ENCODE data around the gene SDF2.
A peak's percentile ranks its signal among the peaks of the same experiment; 100 is the strongest.

Gene SDF2

GRCh38 chr17:28661635-28662526 is at the start of gene SDF2, which contains the start of gene SUPT6H:
TSS of gene SDF2 (minus strand) at chr17:28661906. CDS start at chr17:28661876, 30 bp downstream.
TSS of gene SUPT6H (plus strand) at chr17:28662205. CDS start at chr17:28673402, 11,197 bp downstream.
- DNase-seq (ENCODE audit: extremely low read depth in 1 of 2, low read depth in 1 of 2): peak; percentile 85 to 92

- DNase-seq (ENCODE audit: extremely low read depth in 1 of 2, low read depth in 1 of 2): peak; percentile 42 to 84
Observed at GRCh38 chr17:28710861-28711722, 49.4 kb upstream of the SDF2 start.

- DNase-seq (ENCODE audit: extremely low read depth in 1 of 2, low read depth in 1 of 2): no peak
Observed at GRCh38 chr17:28707339-28707720, 45.6 kb upstream of the SDF2 start.

GRCh38 chr17:28706471-28707338 is 45.0 kb upstream of the SDF2 start:
- no peak for DNase-seq (ENCODE audit: extremely low read depth in 1 of 2, low read depth in 1 of 2)

GRCh38 chr17:28705728-28706334 is 44.1 kb upstream of the SDF2 start:
- no peak for DNase-seq (ENCODE audit: extremely low read depth in 1 of 2, low read depth in 1 of 2)

GRCh38 chr17:28705074-28705659 is 43.5 kb upstream of the SDF2 start:
- DNase-seq (ENCODE audit: extremely low read depth in 1 of 2, low read depth in 1 of 2): no peak

GRCh38 chr17:28704219-28704858 is 42.6 kb upstream of the SDF2 start:
- DNase-seq (ENCODE audit: extremely low read depth in 1 of 2, low read depth in 1 of 2): no peak

GRCh38 chr17:28703552-28704218 is 42.0 kb upstream of the SDF2 start:
- no peak for DNase-seq (ENCODE audit: extremely low read depth in 1 of 2, low read depth in 1 of 2)

- DNase-seq (ENCODE audit: extremely low read depth in 1 of 2, low read depth in 1 of 2): no peak
Observed at GRCh38 chr17:28702752-28703150, 41.0 kb upstream of the SDF2 start.

GRCh38 chr17:28702026-28702751 is 40.5 kb upstream of the SDF2 start:
- no peak for DNase-seq (ENCODE audit: extremely low read depth in 1 of 2, low read depth in 1 of 2)

GRCh38 chr17:28700830-28701492 is 39.3 kb upstream of the SDF2 start:
- no peak for DNase-seq (ENCODE audit: extremely low read depth in 1 of 2, low read depth in 1 of 2)

GRCh38 chr17:28700278-28700677 is 38.6 kb upstream of the SDF2 start:
- no peak for DNase-seq (ENCODE audit: extremely low read depth in 1 of 2, low read depth in 1 of 2)

GRCh38 chr17:28698253-28698941 is 36.7 kb upstream of the SDF2 start:
- DNase-seq (ENCODE audit: extremely low read depth in 1 of 2, low read depth in 1 of 2): no peak

- DNase-seq (ENCODE audit: extremely low read depth in 1 of 2, low read depth in 1 of 2): no peak
Observed at GRCh38 chr17:28693869-28694268, 32.2 kb upstream of the SDF2 start.

- no peak for DNase-seq (ENCODE audit: extremely low read depth in 1 of 2, low read depth in 1 of 2)
Observed at GRCh38 chr17:28689011-28689410, 27.3 kb upstream of the SDF2 start.

- DNase-seq (ENCODE audit: extremely low read depth in 1 of 2, low read depth in 1 of 2): no peak
Observed at GRCh38 chr17:28688481-28688880, 26.8 kb upstream of the SDF2 start.

GRCh38 chr17:28686296-28686695 is 24.6 kb upstream of the SDF2 start:
- no peak for DNase-seq (ENCODE audit: extremely low read depth in 1 of 2, low read depth in 1 of 2)
